Measurements from ENCODE around the gene GNAO1. TPM values are rescaled to one million over a fixed set of nuclear protein-coding genes. Genes with fewer than 3 reads are reported as not detected.
"Not testable (repeated sequence)": the region's sequence is repeated elsewhere in the genome, so short reads cannot be mapped to it uniquely, and the experiment has no call there.

GNAO1 gene
- total RNA-seq, 1 experiment from 2014 or later, result not detected

DNA sequence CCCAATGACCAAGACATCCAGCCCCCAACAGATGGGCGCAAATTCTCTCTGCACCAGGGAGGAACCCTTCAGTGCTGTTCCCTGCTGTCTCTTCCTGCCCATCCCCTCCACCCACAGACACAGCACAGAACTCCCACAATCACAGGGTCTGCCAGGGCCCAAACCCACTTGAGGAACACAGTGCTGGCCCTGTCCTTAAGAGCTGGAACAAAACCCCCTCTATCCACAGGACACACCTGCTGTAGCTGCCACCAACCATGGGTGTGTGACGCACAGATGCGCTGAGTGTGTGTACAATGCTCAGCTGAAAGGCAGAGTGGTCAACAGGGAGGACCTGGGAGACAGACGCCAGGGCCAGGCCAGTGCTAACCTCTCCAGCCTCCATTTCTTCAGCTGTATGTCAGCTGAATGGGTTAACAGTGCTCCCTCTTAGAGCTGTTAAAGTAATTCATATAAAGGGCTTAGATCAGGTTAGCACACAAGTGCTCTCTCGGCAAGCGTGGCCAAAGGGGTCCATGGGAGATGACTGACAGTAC is 172.0 kb downstream of the GNAO1 start:
- no peak for DNase-seq (ENCODE audit: low spot score)

- DNase-seq (ENCODE audit: low spot score), result no peak
These were observed 172.7 kb downstream of the GNAO1 start for GRCh38 chr16:56363781-56364565.

GRCh38 chr16:56364865-56365264 is 173.6 kb downstream of the GNAO1 start:
- no peak for DNase-seq (ENCODE audit: low spot score)

DNA sequence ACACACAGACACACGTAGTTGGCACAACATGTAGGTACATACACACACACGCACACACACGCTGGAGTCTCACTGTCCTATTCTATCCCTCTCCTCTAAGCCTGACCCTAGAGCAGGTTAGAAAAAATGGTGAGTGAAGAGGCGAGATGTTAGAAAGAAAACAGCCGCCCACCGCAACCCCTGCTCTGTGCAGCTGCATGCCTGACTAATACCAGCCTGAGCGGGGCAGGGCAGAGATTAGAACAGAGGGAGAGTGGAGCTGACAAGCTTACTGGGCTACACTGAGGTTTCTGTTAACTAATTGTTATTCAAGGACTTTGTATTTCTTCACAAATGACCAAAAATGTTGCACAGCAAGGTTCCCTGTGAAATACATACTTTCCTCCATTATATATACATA is 174.3 kb downstream of the GNAO1 start:
- no peak for DNase-seq (ENCODE audit: low spot score)

DNA sequence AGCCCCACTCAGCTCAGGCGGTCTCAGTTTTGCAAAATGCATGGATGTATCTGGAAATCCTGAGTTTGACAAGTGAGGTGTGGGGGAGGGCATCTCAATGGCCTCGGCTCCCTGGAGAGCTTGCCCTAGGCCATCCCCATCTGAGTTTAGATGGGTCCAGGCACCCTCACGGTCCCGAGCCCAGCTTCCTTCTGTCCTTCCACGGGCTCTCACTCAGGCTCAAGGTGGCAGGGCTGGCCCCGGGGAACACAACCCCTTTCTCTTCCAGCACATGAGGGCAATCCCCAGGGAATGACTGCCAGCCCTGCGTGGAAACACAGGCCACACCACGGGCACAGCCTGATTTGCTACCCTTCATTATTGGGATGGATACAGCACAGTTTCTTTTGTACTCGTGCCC is 175.7 kb downstream of the GNAO1 start:
- no peak for DNase-seq (ENCODE audit: low spot score)

DNA sequence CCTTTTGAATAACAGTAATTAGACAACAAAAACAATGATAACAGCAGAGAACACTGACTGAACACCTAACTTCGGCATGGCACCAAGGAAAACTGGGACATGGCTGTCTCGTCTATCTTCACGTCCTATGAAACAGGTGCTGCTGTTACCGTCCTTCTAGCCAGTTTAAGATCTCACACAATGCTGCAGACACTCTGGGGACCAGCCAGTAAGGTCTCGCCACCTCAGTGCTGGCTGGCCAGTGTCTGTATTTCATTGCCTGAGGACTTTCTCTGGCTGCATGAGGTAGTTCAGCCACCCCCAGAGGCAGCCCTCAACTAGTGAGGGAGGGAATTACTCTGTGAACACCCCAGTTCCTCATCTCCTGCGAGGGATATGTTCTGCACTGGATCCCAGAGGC is 176.5 kb downstream of the GNAO1 start:
- DNase-seq (ENCODE audit: low spot score), result no peak

- DNase-seq (ENCODE audit: low spot score), result no peak
These were observed 177.3 kb downstream of the GNAO1 start for GRCh38 chr16:56368545-56368944.

DNA sequence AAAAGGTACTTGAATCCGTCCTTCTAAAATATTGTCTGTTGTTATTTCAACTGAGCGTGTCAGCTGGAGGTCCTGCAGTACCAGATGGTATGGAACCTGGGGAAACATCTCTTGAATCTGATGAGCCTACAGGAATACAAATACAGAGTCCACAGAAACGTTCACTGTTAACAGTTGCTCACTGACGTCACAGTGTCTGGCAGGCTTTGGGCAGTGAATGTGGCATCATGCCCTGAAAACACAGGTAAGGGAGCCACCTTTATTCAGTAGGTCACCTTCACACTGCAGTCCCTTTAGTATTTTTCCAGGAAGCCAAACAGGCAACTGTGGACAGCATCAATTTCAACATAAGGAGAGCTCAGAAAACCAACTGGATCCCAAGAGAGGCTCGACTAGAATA is 177.9 kb downstream of the GNAO1 start:
- DNase-seq (ENCODE audit: low spot score), result no peak

DNA sequence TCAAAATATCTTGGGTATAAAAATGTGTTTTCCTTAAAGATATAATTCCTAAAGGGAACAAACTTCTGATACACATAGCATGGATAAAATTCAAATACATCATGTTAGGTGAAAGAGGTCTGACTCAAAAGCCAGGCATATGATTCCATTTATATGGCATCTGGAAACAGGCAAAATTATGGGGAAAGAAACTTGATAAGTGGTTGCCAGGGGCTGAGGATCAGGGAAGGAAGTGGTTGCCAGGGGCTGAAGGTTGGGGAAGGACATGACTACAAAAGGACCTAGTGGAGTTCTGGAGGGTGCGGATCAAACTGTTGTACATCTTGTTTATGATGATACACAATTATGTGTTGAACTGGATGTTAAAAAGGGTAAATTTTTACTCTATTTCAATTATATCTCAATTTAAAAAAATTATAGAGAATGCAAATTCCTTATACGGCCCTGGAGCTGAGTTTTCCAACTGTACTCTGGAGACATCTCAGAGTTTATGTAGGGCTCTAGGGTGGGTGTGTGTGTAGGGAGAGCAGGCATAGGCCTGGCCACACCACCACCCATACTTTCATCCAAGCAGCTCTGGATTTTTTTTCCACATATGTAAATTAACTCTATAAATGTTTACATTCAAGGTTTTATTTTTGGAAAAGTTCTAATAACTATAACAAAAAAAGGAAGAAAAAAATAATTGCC is 179.0 kb downstream of the GNAO1 start:
- DNase-seq (ENCODE audit: low spot score), result no peak

GRCh38 chr16:56370875-56371659 is 179.8 kb downstream of the GNAO1 start:
- peak; percentile 40 for DNase-seq (ENCODE audit: low spot score)

DNA sequence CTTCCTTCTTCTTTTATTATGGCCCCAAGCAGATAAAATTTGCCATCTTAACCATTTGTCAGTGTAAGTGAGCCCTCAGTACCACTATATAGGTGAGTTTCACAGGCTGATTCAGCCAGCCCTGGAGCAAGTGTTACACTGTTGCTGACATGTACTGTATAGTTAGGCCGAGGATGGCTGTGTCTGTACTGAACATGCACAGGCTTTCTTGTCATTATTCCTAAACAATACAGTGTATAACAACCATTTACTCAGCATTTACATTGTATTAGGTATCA is 180.3 kb downstream of the GNAO1 start:
- no peak for DNase-seq (ENCODE audit: low spot score)

DNA sequence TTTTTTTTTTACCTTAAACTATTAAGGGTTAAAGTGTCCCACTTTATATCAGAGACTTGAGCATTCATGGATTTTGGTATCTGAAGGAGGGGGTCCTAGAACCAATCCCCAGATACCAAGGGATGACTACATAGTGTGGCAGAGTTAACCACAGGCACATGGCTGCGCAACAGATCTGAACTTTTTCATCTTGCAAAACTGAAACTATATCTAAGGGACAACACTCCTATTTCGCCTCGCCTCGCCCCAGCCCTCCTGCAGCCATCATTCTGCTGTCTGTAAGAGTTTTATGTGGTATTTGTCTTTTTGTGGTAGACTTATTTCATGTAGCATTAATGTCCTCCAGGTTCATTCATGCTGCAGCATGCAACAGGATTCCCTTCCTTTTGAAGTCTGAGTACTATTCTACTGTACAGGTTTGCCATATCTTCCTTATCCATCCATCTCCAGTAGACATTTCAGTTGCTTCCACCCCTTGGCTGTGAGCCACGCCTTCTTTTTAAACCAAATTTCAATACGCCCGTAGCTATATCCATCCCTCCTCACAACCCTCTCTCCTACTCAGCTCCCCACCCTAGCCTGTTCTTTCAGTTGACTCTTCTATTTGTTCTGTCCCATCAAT is 180.8 kb downstream of the GNAO1 start:
- no peak for DNase-seq (ENCODE audit: low spot score)

- DNase-seq (ENCODE audit: low spot score), result no peak
These were observed 181.7 kb downstream of the GNAO1 start for GRCh38 chr16:56373003-56373402.

DNA sequence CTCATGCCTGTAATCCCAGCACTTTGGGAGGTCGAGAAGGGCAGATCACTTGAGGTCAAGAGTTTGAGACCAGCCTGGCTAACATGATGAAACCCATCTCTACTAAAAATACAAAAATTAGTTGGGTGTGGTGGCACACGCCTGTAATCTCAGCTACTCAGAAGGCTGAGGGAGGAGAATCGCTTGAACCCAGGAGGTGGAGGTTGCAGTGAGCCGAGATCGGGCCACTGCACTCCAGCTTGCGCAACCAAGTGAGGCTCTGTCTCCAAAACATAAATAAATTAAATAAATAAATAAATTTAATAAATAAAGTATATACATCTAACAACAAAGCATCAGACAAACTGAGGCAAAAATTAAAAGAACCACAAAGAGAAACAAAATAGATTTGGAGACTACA is 184.5 kb downstream of the GNAO1 start:
- not testable (repeated sequence) for DNase-seq (ENCODE audit: low spot score)

GRCh38 chr16:56379044-56379443 is 187.8 kb downstream of the GNAO1 start:
- DNase-seq (ENCODE audit: low spot score), result not testable (repeated sequence)

GRCh38 chr16:56380778-56381485 is 189.6 kb downstream of the GNAO1 start:
- not testable (repeated sequence) for DNase-seq (ENCODE audit: low spot score)

DNA sequence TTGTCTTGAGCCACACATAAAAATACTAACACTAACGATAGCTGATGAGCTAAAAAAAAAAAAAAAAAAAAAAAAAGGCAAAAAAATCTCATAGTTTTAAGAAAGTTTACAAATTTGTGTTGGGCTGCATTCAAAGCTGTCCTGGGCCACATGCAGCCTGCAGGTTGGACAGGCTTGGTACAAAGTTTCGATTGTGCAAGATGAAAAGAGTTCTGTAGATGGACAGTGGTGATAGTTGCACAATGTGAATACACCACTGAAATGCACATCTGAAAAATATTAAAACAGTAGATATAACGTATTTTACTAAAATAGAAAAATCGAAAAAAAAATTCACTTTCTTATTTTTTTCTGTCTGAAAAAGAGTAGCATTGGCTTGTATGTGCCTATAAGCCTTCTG is 191.2 kb downstream of the GNAO1 start:
- DNase-seq (ENCODE audit: low spot score), result no peak

- peak; percentile 77 for DNase-seq (ENCODE audit: low spot score)
These were observed 191.6 kb downstream of the GNAO1 start for GRCh38 chr16:56382901-56383355.

DNA sequence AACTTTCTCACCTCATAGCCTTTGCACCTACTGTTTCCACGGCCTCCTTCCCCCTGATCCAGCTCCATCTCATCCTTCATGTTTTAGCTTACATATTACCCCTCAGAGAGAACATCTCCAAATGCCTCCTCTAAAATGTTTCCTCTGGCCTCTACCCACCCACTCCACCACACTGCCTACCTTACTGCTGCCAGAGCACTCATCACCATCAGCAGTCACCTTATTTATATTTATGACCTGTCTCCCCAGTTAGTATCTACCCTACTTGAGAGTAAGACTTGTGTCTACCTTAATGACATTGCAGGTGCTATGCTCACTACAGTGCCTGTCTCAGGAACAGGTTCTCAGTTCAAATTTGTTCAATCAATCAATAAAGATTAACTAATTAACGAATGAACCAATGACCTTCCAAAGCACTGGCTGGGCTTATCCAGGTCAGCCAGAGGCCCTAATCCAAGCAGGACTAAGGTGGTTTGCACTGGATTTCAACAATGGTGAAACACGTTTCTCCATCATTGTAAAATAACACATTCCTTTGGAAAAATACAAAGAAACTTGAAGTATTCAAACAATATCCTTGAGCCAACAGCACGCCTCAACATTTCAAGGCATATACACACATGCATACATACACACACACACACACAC is 192.9 kb downstream of the GNAO1 start:
- DNase-seq (ENCODE audit: low spot score), result no peak

- DNase-seq (ENCODE audit: low spot score), result no peak
These were observed 196.1 kb downstream of the GNAO1 start for GRCh38 chr16:56387396-56387795.

DNA sequence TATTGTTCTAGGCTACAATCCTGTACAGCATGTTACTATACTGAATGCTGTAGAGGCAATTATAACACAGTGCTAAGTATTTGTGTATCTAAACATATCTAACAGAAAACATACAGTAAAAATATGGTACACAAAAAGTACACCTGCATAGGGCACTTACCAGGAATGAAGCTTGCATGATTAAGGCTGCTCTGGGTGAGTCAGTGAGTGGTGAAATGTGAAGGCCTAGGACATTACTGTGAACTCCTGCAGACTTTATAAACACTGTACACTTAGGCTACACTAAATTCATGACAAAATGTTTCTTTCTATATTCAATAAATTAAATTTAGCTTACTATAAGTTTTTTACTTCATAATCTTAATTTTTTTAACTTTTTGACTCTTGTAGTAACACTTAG is 196.9 kb downstream of the GNAO1 start:
- no peak for DNase-seq (ENCODE audit: low spot score)
